ENCODE results near the gene CKAP4. TPM values are rescaled to one million over a fixed set of nuclear protein-coding genes. Genes with fewer than 3 reads are reported as not detected.
"Not testable (repeated sequence)": the region's sequence is repeated elsewhere in the genome, so short reads cannot be mapped to it uniquely, and the experiment has no call there.

CKAP4 gene, protein sequence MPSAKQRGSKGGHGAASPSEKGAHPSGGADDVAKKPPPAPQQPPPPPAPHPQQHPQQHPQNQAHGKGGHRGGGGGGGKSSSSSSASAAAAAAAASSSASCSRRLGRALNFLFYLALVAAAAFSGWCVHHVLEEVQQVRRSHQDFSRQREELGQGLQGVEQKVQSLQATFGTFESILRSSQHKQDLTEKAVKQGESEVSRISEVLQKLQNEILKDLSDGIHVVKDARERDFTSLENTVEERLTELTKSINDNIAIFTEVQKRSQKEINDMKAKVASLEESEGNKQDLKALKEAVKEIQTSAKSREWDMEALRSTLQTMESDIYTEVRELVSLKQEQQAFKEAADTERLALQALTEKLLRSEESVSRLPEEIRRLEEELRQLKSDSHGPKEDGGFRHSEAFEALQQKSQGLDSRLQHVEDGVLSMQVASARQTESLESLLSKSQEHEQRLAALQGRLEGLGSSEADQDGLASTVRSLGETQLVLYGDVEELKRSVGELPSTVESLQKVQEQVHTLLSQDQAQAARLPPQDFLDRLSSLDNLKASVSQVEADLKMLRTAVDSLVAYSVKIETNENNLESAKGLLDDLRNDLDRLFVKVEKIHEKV
- total RNA-seq = 6.7 and 7.7 TPM in 2 replicates

DNA sequence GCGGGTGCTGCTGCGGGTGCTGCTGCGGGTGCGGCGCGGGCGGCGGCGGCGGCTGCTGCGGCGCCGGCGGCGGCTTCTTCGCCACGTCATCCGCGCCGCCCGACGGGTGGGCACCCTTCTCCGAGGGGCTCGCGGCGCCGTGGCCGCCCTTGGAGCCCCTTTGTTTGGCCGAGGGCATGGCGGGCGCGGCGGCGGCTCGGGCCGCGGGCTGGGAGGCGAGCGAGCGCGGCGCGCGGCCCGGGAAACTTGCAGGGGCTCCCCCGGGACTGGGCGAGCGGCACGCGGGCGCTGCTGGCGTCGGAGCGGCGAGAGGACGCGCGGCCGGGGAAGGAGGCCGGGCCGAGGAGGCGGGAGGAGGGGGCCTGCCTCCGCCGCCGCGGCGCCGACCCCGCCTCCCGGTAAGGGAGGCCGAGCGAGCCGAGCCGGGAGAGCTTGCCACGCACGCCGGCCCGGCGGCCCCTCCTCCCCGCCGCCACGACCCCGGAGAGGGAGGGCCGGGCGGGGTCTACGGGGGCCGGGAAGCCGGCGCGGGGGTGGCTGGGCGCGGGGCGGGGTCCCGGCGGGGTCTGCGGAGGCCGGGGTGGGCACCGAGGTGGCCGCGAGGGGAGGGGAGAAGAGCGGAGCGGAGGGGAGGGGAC lies at the start of gene CKAP4:
TSS of gene CKAP4 (minus strand) at position 347 of the 638 bp plus-strand sequence. CDS start at position 178, 169 bp downstream.
- Mint-ChIP-seq H3K9me3 (no peaks in the 10 kb centered on the region), H3K4me3 (peak within 1 kb of the TSS; percentile 78), H3K36me3 (ENCODE audit: low read depth) (no peaks in the 10 kb centered on the region), H3K27ac (peak within 1 kb of the TSS; percentile 62), H3K27me3 (peaks cover 12% of the 10 kb centered on the region), H3K4me1 (peaks cover 9% of the 10 kb centered on the region)
- DNase-seq = peak; percentile 85
- intact Hi-C loops (cut with micrococcal nuclease) = loop anchor here (2.0 to 5.0 kb wide), 3 partner anchors 35 to 110 kb away; partner anchors contain the start of genes POLR3B and TCP11L2

GRCh38 chr12:106297075-106297474 lies 49.3 kb upstream of the CKAP4 start:
- intact Hi-C loops (cut with micrococcal nuclease) = no loop called here
- peaks cover 16% of the 10 kb centered on the region for H3K4me1 Mint-ChIP-seq
- peaks cover 4% of the 10 kb centered on the region for H3K9me3 Mint-ChIP-seq
- no peaks in the 10 kb centered on the region for H3K36me3 Mint-ChIP-seq (ENCODE audit: low read depth)
- DNase-seq = no peak
- H3K4me3 Mint-ChIP-seq = no peak overlapping the region
- no peak overlapping the region for H3K27ac Mint-ChIP-seq
- H3K27me3 Mint-ChIP-seq = no peaks in the 10 kb centered on the region

- Mint-ChIP-seq H3K27ac (no peak overlapping the region), H3K36me3 (ENCODE audit: low read depth) (no peaks in the 10 kb centered on the region)
Observed at GRCh38 chr12:106296179-106296877, 48.5 kb upstream of the CKAP4 start.

DNA sequence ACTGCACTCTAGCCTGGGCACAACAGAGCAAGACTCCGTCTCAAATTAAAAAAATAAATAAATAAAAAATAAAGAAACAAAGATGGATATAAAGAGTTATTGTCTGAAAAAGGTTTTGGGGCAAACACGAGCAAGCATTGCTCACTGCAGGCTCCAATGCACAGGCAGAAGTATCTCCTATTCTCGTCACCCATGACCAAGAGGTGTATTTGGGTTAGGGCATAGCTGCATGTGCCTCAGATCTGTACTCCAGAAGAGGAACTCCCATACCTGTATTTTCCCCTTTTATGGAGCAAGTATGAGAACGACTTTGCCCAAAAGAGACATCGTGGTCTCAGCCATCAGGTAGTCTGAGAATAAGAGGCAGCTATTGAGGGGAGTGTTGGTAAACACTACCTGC lies 44.5 kb upstream of the CKAP4 start:
- intact Hi-C loops (cut with micrococcal nuclease) = no loop called here
- Mint-ChIP-seq H3K4me1 (peaks cover 4% of the 10 kb centered on the region), H3K9me3 (peaks cover under 1% of the 10 kb centered on the region), H3K4me3 (no peak overlapping the region), H3K27me3 (no peaks in the 10 kb centered on the region), H3K36me3 (ENCODE audit: low read depth) (no peaks in the 10 kb centered on the region), H3K27ac (no peak overlapping the region)
- no peak for DNase-seq

More at GRCh38 chr12:106296179-106296877, 48.5 kb upstream of the CKAP4 start:
- Mint-ChIP-seq H3K9me3 (peaks cover 4% of the 10 kb centered on the region), H3K4me3 (no peak overlapping the region), H3K27me3 (no peaks in the 10 kb centered on the region), H3K4me1 (peaks cover 9% of the 10 kb centered on the region)
- no peak for DNase-seq
- intact Hi-C loops (cut with micrococcal nuclease) = no loop called here

- intact Hi-C loops (cut with micrococcal nuclease) = no loop called here
- DNase-seq = no peak
- Mint-ChIP-seq H3K4me3 (no peak overlapping the region), H3K4me1 (peaks cover 4% of the 10 kb centered on the region), H3K27me3 (no peaks in the 10 kb centered on the region), H3K27ac (no peak overlapping the region), H3K9me3 (no peaks in the 10 kb centered on the region), H3K36me3 (ENCODE audit: low read depth) (no peaks in the 10 kb centered on the region)
Observed at GRCh38 chr12:106291342-106291741, 43.5 kb upstream of the CKAP4 start.

DNA sequence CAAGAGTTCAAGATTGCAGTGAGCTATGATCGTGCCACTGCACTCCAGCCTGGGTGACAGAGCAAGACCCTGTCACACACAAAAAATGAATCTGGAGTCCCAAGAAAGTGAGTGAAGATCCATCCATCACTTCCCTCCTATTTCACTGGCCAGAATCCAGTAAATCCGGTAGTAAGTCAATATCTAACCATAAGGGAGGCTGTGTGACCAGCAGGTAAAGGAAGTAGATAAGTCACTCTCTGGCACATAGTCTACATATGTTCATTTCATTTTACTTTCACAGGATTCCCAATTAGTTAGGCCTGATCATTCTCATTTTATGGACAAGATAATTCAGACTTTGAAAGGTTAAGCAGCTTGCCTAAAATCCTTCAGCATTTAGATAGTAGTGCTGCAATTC lies 42.8 kb upstream of the CKAP4 start:
- no peak overlapping the region for H3K4me3 Mint-ChIP-seq
- intact Hi-C loops (cut with micrococcal nuclease) = no loop called here
- no peak overlapping the region for H3K27ac Mint-ChIP-seq
- H3K36me3 Mint-ChIP-seq (ENCODE audit: low read depth) = no peaks in the 10 kb centered on the region
- H3K4me1 Mint-ChIP-seq = peaks cover 4% of the 10 kb centered on the region
- no peaks in the 10 kb centered on the region for H3K27me3 Mint-ChIP-seq
- no peak for DNase-seq
- no peaks in the 10 kb centered on the region for H3K9me3 Mint-ChIP-seq

- Mint-ChIP-seq H3K9me3 (no peaks in the 10 kb centered on the region), H3K36me3 (ENCODE audit: low read depth) (no peaks in the 10 kb centered on the region), H3K27ac (no peak overlapping the region), H3K27me3 (peaks cover 3% of the 10 kb centered on the region), H3K4me1 (peaks cover 12% of the 10 kb centered on the region), H3K4me3 (no peak overlapping the region)
- intact Hi-C loops (cut with micrococcal nuclease) = no loop called here
- DNase-seq = no peak
Observed at GRCh38 chr12:106289196-106289681, 41.4 kb upstream of the CKAP4 start.

DNA sequence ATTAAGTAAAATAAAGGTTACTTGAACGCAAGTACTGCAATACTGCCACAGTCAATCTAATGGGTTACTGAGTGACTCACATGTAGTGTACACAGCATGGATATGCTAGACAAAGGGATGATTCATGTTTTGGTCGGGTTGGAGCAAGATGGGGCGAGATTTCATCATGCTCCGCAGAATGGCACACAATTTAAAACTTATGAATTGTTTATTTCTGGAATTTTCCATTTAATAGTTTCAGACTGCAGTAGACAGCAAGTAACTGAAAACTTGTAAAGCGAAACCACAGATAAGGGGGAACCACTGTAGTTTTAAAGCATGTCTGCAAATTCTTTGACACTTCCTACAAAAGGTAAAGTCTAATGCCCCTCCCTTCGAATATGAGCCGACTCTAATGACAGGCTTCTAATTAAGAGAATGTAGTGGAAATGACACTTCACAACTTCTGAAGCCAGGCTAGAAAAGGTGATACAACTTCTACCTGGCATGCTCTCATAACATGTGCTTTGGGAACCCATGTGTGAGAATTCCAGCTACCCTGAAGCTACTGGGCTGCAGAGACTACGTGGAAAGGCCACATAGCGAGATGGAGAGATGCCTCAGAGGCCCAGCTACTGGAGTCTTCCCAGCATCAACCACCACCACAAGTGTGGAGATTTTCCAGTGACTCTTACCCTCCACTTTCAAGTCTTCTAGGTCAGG lies 40.8 kb upstream of the CKAP4 start:
- Mint-ChIP-seq H3K4me3 (no peak overlapping the region), H3K27me3 (peaks cover 4% of the 10 kb centered on the region), H3K4me1 (peaks cover 12% of the 10 kb centered on the region), H3K9me3 (no peaks in the 10 kb centered on the region), H3K36me3 (ENCODE audit: low read depth) (no peaks in the 10 kb centered on the region), H3K27ac (peak overlapping the region; percentile 49)
- DNase-seq = no peak
- intact Hi-C loops (cut with micrococcal nuclease) = no loop called here

DNA sequence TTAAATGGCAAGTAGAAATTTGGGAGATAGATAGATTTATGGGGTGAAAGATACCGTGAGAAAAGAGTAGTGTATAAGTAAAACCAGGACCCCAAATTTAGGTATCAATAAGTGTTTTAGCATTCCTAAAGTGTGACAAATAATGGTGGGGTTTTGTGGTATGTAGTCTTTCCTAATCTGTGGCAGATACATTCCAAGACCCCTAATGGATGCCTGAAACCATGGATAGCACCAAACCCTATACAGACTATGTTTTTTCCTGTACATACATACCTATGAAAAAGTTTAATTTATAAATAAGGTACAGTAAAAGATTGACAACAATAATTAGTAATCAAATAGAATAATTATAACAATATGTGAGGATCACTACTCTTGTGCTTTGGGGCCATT lies 40.3 kb upstream of the CKAP4 start:
- H3K27ac Mint-ChIP-seq = no peak overlapping the region
- peaks cover 4% of the 10 kb centered on the region for H3K27me3 Mint-ChIP-seq
- no peak for DNase-seq
- H3K36me3 Mint-ChIP-seq (ENCODE audit: low read depth) = no peaks in the 10 kb centered on the region
- H3K4me1 Mint-ChIP-seq = peaks cover 12% of the 10 kb centered on the region
- no peaks in the 10 kb centered on the region for H3K9me3 Mint-ChIP-seq
- intact Hi-C loops (cut with micrococcal nuclease) = no loop called here
- no peak overlapping the region for H3K4me3 Mint-ChIP-seq

DNA sequence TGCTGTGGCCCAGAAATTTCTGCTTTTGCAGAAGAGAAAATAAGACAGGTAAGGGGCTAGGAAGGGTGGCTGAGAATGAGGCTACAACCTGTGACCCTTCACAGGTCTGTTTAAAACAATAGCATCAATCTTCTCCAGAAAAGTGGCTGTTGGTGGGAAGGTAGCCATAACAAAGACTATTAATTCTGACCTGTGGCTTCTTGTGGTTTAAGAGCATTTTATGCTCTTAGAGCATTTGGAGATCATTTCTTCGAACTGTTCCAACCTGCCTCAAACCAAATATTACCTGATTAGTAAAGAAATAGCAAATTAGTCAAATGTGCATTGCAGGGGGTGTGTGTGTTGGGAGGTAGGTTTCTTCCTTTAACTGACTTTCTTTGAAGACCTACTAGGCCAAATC lies 39.5 kb upstream of the CKAP4 start:
- no peak overlapping the region for H3K27ac Mint-ChIP-seq

DNA sequence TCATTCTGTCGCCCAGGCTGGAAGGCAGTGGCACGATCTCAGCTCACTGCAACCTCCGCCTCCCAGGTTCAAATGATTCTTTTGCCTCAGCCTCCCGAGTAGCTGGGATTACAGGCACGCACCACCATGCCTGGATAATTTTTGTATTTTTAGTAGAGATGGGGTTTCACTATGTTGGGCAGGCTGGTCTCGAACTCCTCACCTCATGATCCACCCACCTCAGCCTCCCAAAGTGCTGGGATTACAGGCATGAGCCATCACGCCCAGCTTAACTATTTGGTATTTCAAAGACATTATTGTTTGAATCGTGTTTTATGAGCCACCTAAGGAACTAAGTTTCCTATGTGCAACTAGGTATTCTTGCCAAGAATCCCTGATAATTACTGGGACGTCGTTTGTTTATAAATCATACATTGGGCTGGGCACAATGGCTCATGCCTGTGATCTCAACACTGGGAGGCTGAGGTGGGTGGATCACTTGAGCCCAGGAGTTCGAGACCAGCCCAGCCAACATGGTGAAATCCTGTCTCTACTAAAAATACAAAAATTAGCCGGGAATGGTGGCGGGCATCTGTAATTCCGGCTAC lies 38.8 kb upstream of the CKAP4 start:
- H3K27me3 Mint-ChIP-seq; intact Hi-C loops (cut with micrococcal nuclease); H3K9me3 Mint-ChIP-seq: not testable (repeated sequence)

More for the DNA sequence above, 39.5 kb upstream of the CKAP4 start:
- H3K36me3 Mint-ChIP-seq (ENCODE audit: low read depth) = no peaks in the 10 kb centered on the region
- no peak for DNase-seq
- H3K9me3 Mint-ChIP-seq = peaks cover under 1% of the 10 kb centered on the region
- intact Hi-C loops (cut with micrococcal nuclease) = no loop called here
- H3K27me3 Mint-ChIP-seq = peaks cover 6% of the 10 kb centered on the region
- H3K4me3 Mint-ChIP-seq = no peak overlapping the region
- H3K4me1 Mint-ChIP-seq = peaks cover 16% of the 10 kb centered on the region

GRCh38 chr12:106285982-106286381 lies 38.2 kb upstream of the CKAP4 start:
- H3K36me3 Mint-ChIP-seq (ENCODE audit: low read depth) = peaks cover 2% of the 10 kb centered on the region
- intact Hi-C loops (cut with micrococcal nuclease) = no loop called here
- H3K9me3 Mint-ChIP-seq = peaks cover 3% of the 10 kb centered on the region

More for the DNA sequence above, 38.8 kb upstream of the CKAP4 start:
- peaks cover 16% of the 10 kb centered on the region for H3K4me1 Mint-ChIP-seq
- H3K27ac Mint-ChIP-seq; DNase-seq; H3K4me3 Mint-ChIP-seq; H3K36me3 Mint-ChIP-seq (ENCODE audit: low read depth): not testable (repeated sequence)

More at GRCh38 chr12:106285982-106286381, 38.2 kb upstream of the CKAP4 start:
- H3K27ac Mint-ChIP-seq = no peak overlapping the region
- DNase-seq = no peak
- H3K4me1 Mint-ChIP-seq = peaks cover 16% of the 10 kb centered on the region
- peaks cover 8% of the 10 kb centered on the region for H3K27me3 Mint-ChIP-seq
- no peak overlapping the region for H3K4me3 Mint-ChIP-seq
